ENCODE data around the gene VWA8. TPM values are rescaled to one million over a fixed set of nuclear protein-coding genes. Genes with fewer than 3 reads are reported as not detected.
"Not testable (repeated sequence)": the region's sequence is repeated elsewhere in the genome, so short reads cannot be mapped to it uniquely, and the experiment has no call there.

The VWA8 gene
- total RNA-seq, 5 donors from 2014 or later (not counting 1 experiment from before 2014, with no cell fraction given) = 17.8 to 27.1 (median 22.9) TPM

- peaks cover 77% of the 10 kb centered on the region for H3K36me3 Mint-ChIP-seq
- DNase-seq; H3K36me3 ChIP-seq (ENCODE audit: control insufficient read depth in 2 of 2, extremely low read depth in 1 of 2, insufficient read depth in 1 of 2, low read length in 1 of 2); H3K4me3 Mint-ChIP-seq; H3K9me3 ChIP-seq; H3K4me1 ChIP-seq (ENCODE audit: control insufficient read depth in 1 of 2, extremely low read depth in 1 of 2, insufficient read depth in 2 of 2, low read length in 2 of 2); H3K9me3 Mint-ChIP-seq; H3K27me3 Mint-ChIP-seq; ATAC-seq (replicated peaks in 1 of 4); H3K4me1 Mint-ChIP-seq; H3K27me3 ChIP-seq (replicated peaks in 1 of 2; ENCODE audit: control insufficient read depth in 2 of 2, extremely low read depth in 1 of 2, insufficient read depth in 2 of 2, low read length in 1 of 2); H3K27ac Mint-ChIP-seq; H3K4me3 ChIP-seq (ENCODE audit: control insufficient read depth in 1 of 2, extremely low read depth in 1 of 2, low read length in 1 of 2); H3K27ac ChIP-seq (ENCODE audit: low read length); POLR2A ChIA-PET: not testable (repeated sequence)
- WGBS (ENCODE audit: insufficient coverage) = no CpG with 5 or more reads among the region's 3 CpGs
- CTCF ChIA-PET = interaction anchor here in 1 of 2 donors (0.8 kb wide), 1 partner anchor 1133 kb away, joined by 3 read pairs; no protein-coding TSS in a partner anchor
These were observed 215.4 kb downstream of the VWA8 start for GRCh38 chr13:41745496-41745895.

- Mint-ChIP-seq H3K9me3 (peaks cover 0 to under 1% (median 0%) of the 10 kb centered on the region in 3 donors), H3K4me3 (no peak overlapping the region), H3K27ac (no peak overlapping the region), H3K27me3 (no peaks in the 10 kb centered on the region), H3K36me3 (peaks cover 52% of the 10 kb centered on the region), H3K4me1 (no peaks in the 10 kb centered on the region)
- Histone ChIP-seq H3K27me3 (replicated peaks in 1 of 2; ENCODE audit: control insufficient read depth in 2 of 2, extremely low read depth in 1 of 2, insufficient read depth in 2 of 2, low read length in 1 of 2) (no peaks in the 10 kb centered on the region), H3K27ac (ENCODE audit: low read length) (no peak overlapping the region), H3K4me3 (ENCODE audit: control insufficient read depth in 1 of 2, extremely low read depth in 1 of 2, low read length in 1 of 2) (no peak overlapping the region), H3K9me3 (no peaks in the 10 kb centered on the region), H3K4me1 (ENCODE audit: control insufficient read depth in 1 of 2, extremely low read depth in 1 of 2, insufficient read depth in 2 of 2, low read length in 2 of 2) (no peaks in the 10 kb centered on the region), H3K36me3 (ENCODE audit: control insufficient read depth in 2 of 2, extremely low read depth in 1 of 2, insufficient read depth in 1 of 2, low read length in 1 of 2) (no peaks in the 10 kb centered on the region)
- ChIA-PET CTCF (no interaction called here), POLR2A (interaction anchor here in 1 of 2 donors (0.6 to 1.1 kb wide), 2 partner anchors 33 to 244 kb away, joined by 3 to 4 read pairs; no protein-coding TSS in a partner anchor)
- ATAC-seq (replicated peaks in 1 of 4) = no peak
- 93% methylated on average over 2 of the region's 4 CpGs for WGBS (ENCODE audit: insufficient coverage)
- no peak for DNase-seq
These were observed 217.9 kb downstream of the VWA8 start for GRCh38 chr13:41742917-41743552.

- Histone ChIP-seq H3K27me3 (replicated peaks in 1 of 2; ENCODE audit: control insufficient read depth in 2 of 2, extremely low read depth in 1 of 2, insufficient read depth in 2 of 2, low read length in 1 of 2) (no peaks in the 10 kb centered on the region), H3K4me1 (ENCODE audit: control insufficient read depth in 1 of 2, extremely low read depth in 1 of 2, insufficient read depth in 2 of 2, low read length in 2 of 2) (no peaks in the 10 kb centered on the region), H3K9me3 (no peaks in the 10 kb centered on the region), H3K27ac (ENCODE audit: low read length) (no peak overlapping the region), H3K36me3 (ENCODE audit: control insufficient read depth in 2 of 2, extremely low read depth in 1 of 2, insufficient read depth in 1 of 2, low read length in 1 of 2) (no peaks in the 10 kb centered on the region), H3K4me3 (ENCODE audit: control insufficient read depth in 1 of 2, extremely low read depth in 1 of 2, low read length in 1 of 2) (no peak overlapping the region)
- 94% methylated on average over 2 of the region's 4 CpGs for WGBS (ENCODE audit: insufficient coverage)
- CTCF ChIA-PET = no interaction called here
- Mint-ChIP-seq H3K9me3 (no peaks in the 10 kb centered on the region), H3K27ac (no peak overlapping the region), H3K4me3 (no peak overlapping the region), H3K36me3 (peaks cover 36% of the 10 kb centered on the region), H3K27me3 (no peaks in the 10 kb centered on the region), H3K4me1 (no peaks in the 10 kb centered on the region)
- ATAC-seq (replicated peaks in 1 of 4) (no peak), DNase-seq (no peak)
- POLR2A ChIA-PET = interaction anchor here in 1 of 2 donors (0.6 kb wide), 1 partner anchor 102 kb away, joined by 3 read pairs; no protein-coding TSS in a partner anchor
These were observed 220.4 kb downstream of the VWA8 start for GRCh38 chr13:41740479-41740878.

- whole genome bisulfite sequencing (ENCODE audit: insufficient coverage) = no CpG with 5 or more reads among the region's 4 CpGs
- no peak for ATAC-seq (replicated peaks in 1 of 4)
- H3K9me3 Mint-ChIP-seq = no peaks in the 10 kb centered on the region
These were observed 238.0 kb downstream of the VWA8 start for GRCh38 chr13:41722684-41723535.

GRCh38 chr13:41720839-41721561, 239.9 kb downstream of the VWA8 start:
- no peaks in the 10 kb centered on the region for H3K4me1 Mint-ChIP-seq
- H3K27me3 Mint-ChIP-seq = no peaks in the 10 kb centered on the region
- peaks cover 5 to 29% of the 10 kb centered on the region in 2 donors for H3K36me3 ChIP-seq (ENCODE audit: control insufficient read depth in 2 of 2, extremely low read depth in 1 of 2, insufficient read depth in 1 of 2, low read length in 1 of 2)
- no peaks in the 10 kb centered on the region for H3K9me3 Mint-ChIP-seq
- no peaks in the 10 kb centered on the region for H3K9me3 ChIP-seq
- no peak overlapping the region for H3K4me3 Mint-ChIP-seq
- WGBS (ENCODE audit: insufficient coverage) = no CpG with 5 or more reads among the region's 5 CpGs
- H3K4me1 ChIP-seq (ENCODE audit: control insufficient read depth in 1 of 2, extremely low read depth in 1 of 2, insufficient read depth in 2 of 2, low read length in 2 of 2) = no peaks in the 10 kb centered on the region
- H3K4me3 ChIP-seq (ENCODE audit: control insufficient read depth in 1 of 2, extremely low read depth in 1 of 2, low read length in 1 of 2) = no peak overlapping the region
- POLR2A ChIA-PET = no interaction called here
- CTCF ChIA-PET = no interaction called here
- H3K27ac ChIP-seq (ENCODE audit: low read length) = no peak overlapping the region
- ATAC-seq (replicated peaks in 1 of 4) = no peak
- H3K27ac Mint-ChIP-seq = no peak overlapping the region
- DNase-seq = no peak
- H3K36me3 Mint-ChIP-seq = peaks cover 31% of the 10 kb centered on the region
- H3K27me3 ChIP-seq (replicated peaks in 1 of 2; ENCODE audit: control insufficient read depth in 2 of 2, extremely low read depth in 1 of 2, insufficient read depth in 2 of 2, low read length in 1 of 2) = no peaks in the 10 kb centered on the region

More at GRCh38 chr13:41722684-41723535, 238.0 kb downstream of the VWA8 start:
- H3K27me3 Mint-ChIP-seq = no peaks in the 10 kb centered on the region
- DNase-seq = no peak
- no peaks in the 10 kb centered on the region for H3K4me1 ChIP-seq (ENCODE audit: control insufficient read depth in 1 of 2, extremely low read depth in 1 of 2, insufficient read depth in 2 of 2, low read length in 2 of 2)
- ChIA-PET CTCF (no interaction called here), POLR2A (no interaction called here)
- H3K27ac Mint-ChIP-seq = no peak overlapping the region
- H3K4me3 ChIP-seq (ENCODE audit: control insufficient read depth in 1 of 2, extremely low read depth in 1 of 2, low read length in 1 of 2) = no peak overlapping the region
- H3K27ac ChIP-seq (ENCODE audit: low read length) = no peak overlapping the region
- H3K4me1 Mint-ChIP-seq = no peaks in the 10 kb centered on the region
- peaks cover 5 to 38% of the 10 kb centered on the region in 2 donors for H3K36me3 ChIP-seq (ENCODE audit: control insufficient read depth in 2 of 2, extremely low read depth in 1 of 2, insufficient read depth in 1 of 2, low read length in 1 of 2)
- H3K4me3 Mint-ChIP-seq = no peak overlapping the region
- H3K9me3 ChIP-seq = no peaks in the 10 kb centered on the region
- peaks cover 24% of the 10 kb centered on the region for H3K36me3 Mint-ChIP-seq
- H3K27me3 ChIP-seq (replicated peaks in 1 of 2; ENCODE audit: control insufficient read depth in 2 of 2, extremely low read depth in 1 of 2, insufficient read depth in 2 of 2, low read length in 1 of 2) = no peaks in the 10 kb centered on the region

- ChIA-PET POLR2A (no interaction called here), CTCF (interaction anchor here in 1 of 2 donors (0.6 kb wide), 1 partner anchor 52 kb away, joined by 6 read pairs; no protein-coding TSS in a partner anchor)
- Histone ChIP-seq H3K4me3 (ENCODE audit: control insufficient read depth in 1 of 2, extremely low read depth in 1 of 2, low read length in 1 of 2) (no peak overlapping the region), H3K27me3 (replicated peaks in 1 of 2; ENCODE audit: control insufficient read depth in 2 of 2, extremely low read depth in 1 of 2, insufficient read depth in 2 of 2, low read length in 1 of 2) (no peaks in the 10 kb centered on the region), H3K27ac (ENCODE audit: low read length) (no peak overlapping the region), H3K4me1 (ENCODE audit: control insufficient read depth in 1 of 2, extremely low read depth in 1 of 2, insufficient read depth in 2 of 2, low read length in 2 of 2) (no peaks in the 10 kb centered on the region), H3K9me3 (no peaks in the 10 kb centered on the region), H3K36me3 (ENCODE audit: control insufficient read depth in 2 of 2, extremely low read depth in 1 of 2, insufficient read depth in 1 of 2, low read length in 1 of 2) (peaks cover 0 to 9% of the 10 kb centered on the region in 2 donors)
- WGBS (ENCODE audit: insufficient coverage) = no CpG with 5 or more reads among the region's 1 CpG
- DNase-seq (no peak), ATAC-seq (replicated peaks in 1 of 4) (no peak)
- no peaks in the 10 kb centered on the region for H3K27me3 Mint-ChIP-seq
- H3K27ac Mint-ChIP-seq = no peak overlapping the region
- peaks cover 32% of the 10 kb centered on the region for H3K36me3 Mint-ChIP-seq
- no peak overlapping the region for H3K4me3 Mint-ChIP-seq
- H3K4me1 Mint-ChIP-seq = no peaks in the 10 kb centered on the region
- H3K9me3 Mint-ChIP-seq = no peaks in the 10 kb centered on the region
These were observed 244.7 kb downstream of the VWA8 start for GRCh38 chr13:41716236-41716635.

Data from T-cell (primary cell).